Dermis blood vessel endothelial cell (primary cell): Measurements from ENCODE around the gene MEIS1. TPM values are rescaled to one million over a fixed set of nuclear protein-coding genes. Genes with fewer than 3 reads are reported as not detected.

Experiments
- DNase-seq: peaks from one replicate; pipeline ENCODE4 v3.0.0; 2010
- total RNA-seq: library from RNA; depleted of rRNA; stranded (reverse); fragments of >200 nt; gene quantifications from 2 replicates; pipeline ENCODE4 v1.2.3, GENCODE V29; 2014

The MEIS1 gene
- total RNA-seq, 1 donor from 2014 or later, result 3.4 TPM

DNA sequence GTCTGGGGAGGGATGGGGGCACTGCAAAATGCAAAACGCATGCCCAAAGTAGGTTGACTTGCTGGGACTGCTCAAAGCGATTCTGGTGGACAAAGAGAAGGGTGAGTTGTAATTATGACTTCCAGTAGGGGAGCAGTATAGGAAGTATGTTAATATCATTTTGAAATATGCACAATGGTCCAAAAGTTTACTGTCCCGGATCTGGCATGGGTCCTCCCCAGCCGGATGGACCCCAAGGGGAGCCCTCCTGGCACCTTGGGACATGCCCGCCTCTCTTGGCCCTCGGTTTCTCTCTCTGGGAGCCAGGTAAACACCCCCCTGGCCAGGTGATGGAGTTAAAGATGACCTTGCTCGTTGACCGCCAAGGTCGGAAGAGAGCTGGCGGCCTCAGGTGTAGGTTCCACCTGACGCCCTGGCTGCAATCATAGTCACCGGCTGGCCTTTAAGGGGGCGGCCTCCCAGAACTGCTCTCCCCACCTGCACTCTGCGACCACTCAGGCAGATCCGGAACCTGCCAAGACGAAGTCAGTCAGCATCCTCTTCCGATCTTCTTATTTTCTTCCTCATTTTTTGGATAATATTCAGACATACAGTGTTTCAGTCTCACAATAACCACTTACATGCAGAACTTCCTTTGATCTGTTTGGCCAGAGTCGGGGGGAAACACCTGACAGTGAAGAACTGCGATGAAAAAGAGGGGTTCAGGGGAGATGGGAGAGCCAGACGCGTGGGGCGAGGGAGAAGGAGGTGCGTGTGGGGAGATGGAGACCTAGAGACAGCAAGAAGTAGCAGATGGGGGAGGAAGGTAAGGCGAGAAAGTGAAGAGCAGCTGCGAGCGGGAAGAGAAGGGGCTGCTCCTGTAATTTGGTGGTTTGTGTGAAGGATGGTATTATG is 148.3 kb downstream of the MEIS1 start:
- no peak for DNase-seq

- no peak for DNase-seq
Measured at GRCh38 chr2:66583881-66584280, 149.0 kb downstream of the MEIS1 start.

DNA sequence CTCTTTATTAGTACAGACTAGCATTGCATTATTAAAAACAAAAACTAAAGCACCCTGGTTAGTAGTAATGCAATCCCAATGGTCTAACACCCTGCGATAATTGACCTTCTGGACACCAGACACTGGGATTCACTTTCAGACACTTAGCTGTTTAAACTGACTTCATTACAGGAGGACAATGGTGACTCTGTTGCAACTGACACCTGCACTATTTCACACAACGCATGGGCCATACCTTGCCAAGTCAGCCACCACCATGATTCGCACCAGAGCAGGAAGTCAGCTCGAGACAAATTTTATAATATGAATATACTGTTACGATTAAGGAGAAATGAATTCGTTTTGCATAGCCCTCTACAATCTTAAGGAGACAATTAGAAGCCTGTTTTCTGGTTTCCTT is 150.7 kb downstream of the MEIS1 start:
- DNase-seq, result no peak

GRCh38 chr2:66587216-66587615 is 152.3 kb downstream of the MEIS1 start:
- DNase-seq, result no peak

GRCh38 chr2:66594001-66594400 is 159.1 kb downstream of the MEIS1 start:
- DNase-seq, result no peak

DNA sequence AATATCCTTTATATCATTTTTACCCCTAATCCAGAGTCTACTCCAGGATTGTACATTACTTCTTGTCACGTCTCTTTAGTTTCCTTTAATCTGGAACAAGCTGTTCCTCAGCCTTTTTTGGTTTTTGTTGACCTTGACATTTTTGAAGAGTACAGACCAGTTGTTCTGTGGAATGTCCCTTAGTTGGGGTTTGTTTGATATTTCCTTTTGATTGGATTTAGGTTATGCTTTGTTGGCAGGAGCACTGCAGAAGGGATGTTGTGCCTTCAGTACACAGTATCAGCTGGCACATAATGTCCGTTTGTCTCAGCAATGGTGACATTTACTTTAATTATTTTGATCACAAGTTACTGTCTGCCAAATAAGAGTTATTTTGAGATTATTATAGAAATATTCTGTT is 160.6 kb downstream of the MEIS1 start:
- no peak for DNase-seq

DNA sequence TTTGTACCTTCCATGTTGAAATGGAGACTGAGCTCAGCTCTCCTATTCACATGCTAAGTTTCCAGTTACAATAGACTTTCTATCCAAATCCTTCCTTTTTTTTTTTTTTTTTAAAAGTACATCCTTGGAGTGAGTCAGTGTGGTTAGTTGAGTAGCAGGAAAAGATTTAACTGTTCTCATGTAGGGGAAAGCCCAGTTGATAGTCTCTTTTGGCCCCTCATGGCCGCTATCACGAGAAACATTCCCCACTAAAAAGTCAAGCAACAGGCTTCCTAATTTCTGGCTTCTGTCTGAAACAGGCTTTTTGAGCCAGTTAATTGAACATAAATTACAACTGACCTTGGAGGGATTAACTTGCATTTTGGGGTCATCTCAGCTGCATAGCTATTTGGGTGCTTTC is 161.3 kb downstream of the MEIS1 start:
- no peak for DNase-seq

GRCh38 chr2:66601624-66602023 is 166.7 kb downstream of the MEIS1 start:
- no peak for DNase-seq

DNA sequence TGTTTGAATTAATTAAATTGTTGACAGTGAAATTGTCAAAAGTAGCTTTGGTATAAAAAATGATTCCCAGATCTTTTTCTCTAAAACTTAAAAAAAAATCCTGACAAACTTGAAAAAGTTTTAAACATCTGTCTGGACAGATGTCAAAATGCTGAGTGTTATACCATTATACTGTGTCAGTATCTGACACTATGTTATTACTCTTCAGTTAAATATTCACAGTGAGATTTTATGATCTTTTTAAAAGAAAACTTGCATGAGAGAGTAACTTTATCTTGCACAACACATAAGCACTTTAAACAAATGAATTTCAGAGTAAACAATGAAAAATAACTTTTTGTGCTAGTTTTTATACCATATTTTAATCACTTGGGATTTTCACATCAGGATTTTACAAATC is 167.4 kb downstream of the MEIS1 start:
- no peak for DNase-seq

DNA sequence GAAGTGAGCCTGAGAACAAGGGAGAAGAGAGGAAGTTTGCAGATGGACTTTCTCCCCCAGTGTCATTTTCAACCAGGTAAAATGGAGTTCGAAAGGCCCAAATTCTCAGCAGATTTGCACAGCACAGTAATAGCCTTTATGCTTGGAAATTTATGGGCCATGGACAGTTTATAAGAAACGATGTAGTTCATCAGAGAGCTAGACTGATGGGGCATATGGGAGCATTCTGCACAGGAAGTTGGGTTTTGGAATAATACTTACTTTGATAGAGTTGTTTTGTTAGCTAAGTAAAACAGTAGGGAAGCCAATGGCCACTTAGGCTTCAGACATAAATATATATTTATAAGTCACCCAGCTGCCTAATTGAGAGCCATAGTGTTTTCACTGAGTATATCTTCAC is 169.4 kb downstream of the MEIS1 start:
- no peak for DNase-seq

GRCh38 chr2:66604976-66605375 is 170.1 kb downstream of the MEIS1 start:
- DNase-seq, result no peak

GRCh38 chr2:66607152-66607551 is 172.2 kb downstream of the MEIS1 start:
- no peak for DNase-seq
